Type B pancreatic cell (in vitro differentiated cells): ENCODE measurements around the gene AHDC1. TPM values are rescaled to one million over a fixed set of nuclear protein-coding genes. Genes with fewer than 3 reads are reported as not detected.
"Not testable (repeated sequence)": the region's sequence is repeated elsewhere in the genome, so short reads cannot be mapped to it uniquely, and the experiment has no call there.

Source experiments
- DNase-seq: peaks from one replicate; pipeline ENCODE4 v3.0.0; 2021; ENCODE audit warnings: mixed read lengths; ENCODE audit not compliant: unreplicated experiment; ENCODE audit errors: extremely low spot score
- H3K27ac Mint-ChIP-seq: 2 replicates; pipeline ENCODE4 v1.8.0; 2021; ENCODE audit warnings: mild to moderate bottlenecking, mixed read lengths
- H3K27me3 Mint-ChIP-seq: 2 replicates; pipeline ENCODE4 v1.8.0; 2021; ENCODE audit warnings: mixed read lengths
- H3K36me3 Mint-ChIP-seq: 2 replicates; pipeline ENCODE4 v1.8.0; 2021; ENCODE audit warnings: mixed read lengths
- H3K4me1 Mint-ChIP-seq: one replicate; pipeline ENCODE4 v1.8.0; 2021; ENCODE audit warnings: mixed read lengths; ENCODE audit not compliant: unreplicated experiment
- H3K4me3 Mint-ChIP-seq: 2 replicates; pipeline ENCODE4 v1.8.0; 2021; ENCODE audit warnings: mild to moderate bottlenecking, mixed read lengths
- H3K9me3 Mint-ChIP-seq: 2 replicates; pipeline ENCODE4 v1.8.0; 2021; ENCODE audit warnings: mixed read lengths
- total RNA-seq: library from RNA; stranded (reverse); gene quantifications from 2 replicates; pipeline ENCODE4 v1.2.1, GENCODE V29; 2021; ENCODE audit warnings: low replicate concordance
- TF ChIP-seq, protein P1 (sequence below): fragments of 200-600 bp; sonication (generic); conservative IDR thresholded peaks from 2 replicates; pipeline ENCODE4 v1.5.0; 2021; ENCODE audit warnings: antibody characterized with exemption, mild to moderate bottlenecking

AHDC1 gene
- total RNA-seq, 1 donor from 2014 or later: 61.0 TPM

DNA sequence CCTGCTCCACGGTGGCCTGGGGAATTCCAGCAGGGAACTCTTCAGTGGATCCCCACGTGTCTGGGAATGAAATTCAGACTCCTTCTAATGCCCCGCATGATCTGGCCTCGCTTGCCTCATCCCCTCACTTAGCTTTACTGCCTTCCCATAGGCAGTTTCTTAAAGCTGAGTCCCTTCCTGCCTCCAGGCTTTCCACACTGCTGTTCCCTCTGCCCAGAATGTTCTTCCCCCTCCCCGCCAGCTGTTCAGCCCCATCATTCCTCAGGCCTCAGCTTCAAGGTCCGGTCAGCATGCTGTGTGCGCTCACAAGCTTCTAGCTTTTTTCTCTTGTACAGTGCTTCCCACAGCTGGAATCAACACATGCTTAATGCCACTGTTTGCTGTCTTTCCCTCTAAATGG, 59.1 kb downstream of the AHDC1 start:
- Mint-ChIP-seq H3K36me3 (peaks cover 10% of the 10 kb centered on the region), H3K27me3 (no peaks in the 10 kb centered on the region), H3K9me3 (no peaks in the 10 kb centered on the region), H3K4me1 (peaks cover 31% of the 10 kb centered on the region), H3K27ac (peak overlapping the region; percentile 84), H3K4me3 (no peak overlapping the region)
- TF ChIP-seq, protein P1, sequence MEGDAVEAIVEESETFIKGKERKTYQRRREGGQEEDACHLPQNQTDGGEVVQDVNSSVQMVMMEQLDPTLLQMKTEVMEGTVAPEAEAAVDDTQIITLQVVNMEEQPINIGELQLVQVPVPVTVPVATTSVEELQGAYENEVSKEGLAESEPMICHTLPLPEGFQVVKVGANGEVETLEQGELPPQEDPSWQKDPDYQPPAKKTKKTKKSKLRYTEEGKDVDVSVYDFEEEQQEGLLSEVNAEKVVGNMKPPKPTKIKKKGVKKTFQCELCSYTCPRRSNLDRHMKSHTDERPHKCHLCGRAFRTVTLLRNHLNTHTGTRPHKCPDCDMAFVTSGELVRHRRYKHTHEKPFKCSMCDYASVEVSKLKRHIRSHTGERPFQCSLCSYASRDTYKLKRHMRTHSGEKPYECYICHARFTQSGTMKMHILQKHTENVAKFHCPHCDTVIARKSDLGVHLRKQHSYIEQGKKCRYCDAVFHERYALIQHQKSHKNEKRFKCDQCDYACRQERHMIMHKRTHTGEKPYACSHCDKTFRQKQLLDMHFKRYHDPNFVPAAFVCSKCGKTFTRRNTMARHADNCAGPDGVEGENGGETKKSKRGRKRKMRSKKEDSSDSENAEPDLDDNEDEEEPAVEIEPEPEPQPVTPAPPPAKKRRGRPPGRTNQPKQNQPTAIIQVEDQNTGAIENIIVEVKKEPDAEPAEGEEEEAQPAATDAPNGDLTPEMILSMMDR: no peak
- DNase-seq: no peak

DNA sequence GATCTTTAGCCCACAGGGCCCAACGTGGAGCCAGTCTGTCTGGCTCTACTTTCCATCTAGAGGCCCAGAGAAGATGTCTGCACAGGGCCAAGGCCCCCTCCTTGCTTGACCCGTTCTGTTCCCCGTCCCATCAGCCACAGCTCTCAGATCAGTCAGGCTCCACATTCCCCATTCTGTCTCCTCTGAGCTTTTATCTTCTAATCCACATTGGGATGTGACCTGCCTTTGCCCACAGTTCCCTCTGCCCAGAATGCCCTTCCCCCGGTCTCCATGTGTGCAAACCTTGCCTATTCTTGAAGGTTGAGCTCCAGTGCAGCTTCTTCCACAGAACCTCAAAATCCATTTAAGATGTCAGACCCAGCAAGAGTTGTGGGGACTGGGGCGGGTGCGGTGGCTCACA, 60.7 kb downstream of the AHDC1 start:
- DNase-seq: no peak
- Mint-ChIP-seq H3K27me3 (no peaks in the 10 kb centered on the region), H3K4me1 (peaks cover 34% of the 10 kb centered on the region), H3K27ac (peak overlapping the region; percentile 90), H3K36me3 (peaks cover 13% of the 10 kb centered on the region), H3K9me3 (no peaks in the 10 kb centered on the region), H3K4me3 (no peak overlapping the region)
- TF ChIP-seq, protein P1: no peak

DNA sequence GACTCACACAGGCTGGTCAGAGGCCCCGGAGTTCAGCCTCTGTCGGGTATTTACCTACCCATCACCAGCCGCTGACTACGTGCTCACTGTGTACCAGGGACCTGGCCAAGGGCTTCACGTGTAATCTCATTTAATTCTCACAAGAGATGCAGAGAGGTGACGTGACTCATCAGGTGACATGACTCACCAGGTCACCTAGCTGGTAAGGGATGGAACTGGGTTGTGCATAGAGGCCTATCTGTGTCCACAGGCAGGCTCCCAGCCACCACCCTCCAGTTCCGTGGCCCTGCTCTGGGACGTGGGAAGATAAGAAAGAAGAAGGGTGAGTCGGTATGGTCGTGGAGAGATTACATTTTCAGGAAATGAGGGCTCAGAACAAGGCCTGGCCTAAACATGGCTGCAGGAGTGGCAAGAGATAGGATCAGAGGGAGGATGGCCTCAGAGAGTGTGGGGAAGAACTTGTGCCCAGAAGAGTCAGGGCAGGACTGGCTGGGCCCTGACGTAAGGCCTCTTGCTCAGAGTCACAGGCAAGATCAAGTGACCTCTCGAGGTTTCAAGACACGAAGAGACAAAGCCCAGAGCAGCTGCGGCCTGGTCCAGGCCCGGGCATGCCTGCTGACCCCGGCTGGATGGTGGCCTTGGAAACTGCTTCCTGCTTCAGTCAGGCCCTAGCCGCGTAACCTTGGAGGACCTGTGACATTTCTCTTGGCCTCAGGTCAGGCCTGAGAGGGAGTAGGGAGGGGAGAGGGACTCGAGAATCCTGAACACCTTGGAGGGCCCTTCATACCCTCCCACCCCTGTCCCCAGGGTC, 61.3 kb downstream of the AHDC1 start:
- no peak for DNase-seq
- Mint-ChIP-seq H3K27ac (peak overlapping the region; percentile 90), H3K9me3 (no peaks in the 10 kb centered on the region), H3K36me3 (peaks cover 13% of the 10 kb centered on the region), H3K4me3 (peak overlapping the region; percentile 53), H3K4me1 (peaks cover 37% of the 10 kb centered on the region), H3K27me3 (no peaks in the 10 kb centered on the region)
- TF ChIP-seq, protein P1: no peak

DNA sequence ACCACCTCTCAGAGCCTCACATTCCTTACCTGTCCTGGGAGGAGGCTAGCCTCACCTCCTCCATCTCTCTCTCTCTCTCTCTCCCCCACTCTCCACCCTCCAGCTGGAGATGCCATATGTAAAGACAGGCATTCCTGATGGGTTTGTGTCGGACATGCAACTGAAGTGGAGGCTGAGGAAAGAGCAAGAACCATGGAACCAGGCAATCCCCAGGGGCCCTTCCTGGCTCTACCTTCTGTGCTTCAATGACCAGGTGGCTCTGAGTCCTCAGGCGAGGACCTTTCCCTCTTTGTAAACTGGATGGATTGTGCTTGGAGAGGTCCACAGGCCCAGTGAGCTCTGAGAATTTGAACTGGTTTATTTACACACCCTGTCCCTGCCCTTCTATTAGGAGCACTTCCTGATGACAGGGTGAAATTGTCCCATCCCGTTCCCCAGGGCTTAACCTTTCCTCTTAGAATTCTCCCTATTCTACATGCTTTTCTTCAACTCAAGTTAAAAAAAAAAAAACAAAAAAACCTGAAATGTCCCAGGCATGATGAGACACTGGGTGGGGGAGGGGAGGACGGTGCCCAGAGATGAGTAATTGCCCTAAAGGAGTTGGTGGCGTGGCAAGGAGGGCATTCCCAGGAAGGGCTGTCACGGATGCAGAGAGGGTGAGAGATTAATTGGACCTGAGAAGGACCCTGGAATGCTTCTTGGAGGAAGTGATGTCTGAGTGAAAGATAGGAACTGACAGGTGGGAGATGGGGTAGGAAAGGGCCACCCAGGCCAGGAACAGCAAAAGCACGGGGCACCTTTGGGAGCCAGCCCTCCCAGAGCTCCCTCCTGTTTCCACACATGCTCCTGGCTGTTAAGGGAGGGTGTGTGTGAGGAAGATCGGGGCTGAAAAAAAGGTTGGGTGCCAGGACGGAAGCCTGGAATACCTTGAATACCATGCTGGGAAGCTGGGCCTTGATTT, 63.8 kb downstream of the AHDC1 start:
- DNase-seq: no peak
- peak overlapping the region; percentile 53 for H3K4me3 Mint-ChIP-seq
- peak overlapping the region; percentile 76 for H3K27ac Mint-ChIP-seq
- TF ChIP-seq, protein P1: no peak
- H3K4me1 Mint-ChIP-seq: peaks cover 60% of the 10 kb centered on the region
- H3K36me3 Mint-ChIP-seq: peaks cover 13% of the 10 kb centered on the region
- no peaks in the 10 kb centered on the region for H3K9me3 Mint-ChIP-seq
- H3K27me3 Mint-ChIP-seq: no peaks in the 10 kb centered on the region

DNA sequence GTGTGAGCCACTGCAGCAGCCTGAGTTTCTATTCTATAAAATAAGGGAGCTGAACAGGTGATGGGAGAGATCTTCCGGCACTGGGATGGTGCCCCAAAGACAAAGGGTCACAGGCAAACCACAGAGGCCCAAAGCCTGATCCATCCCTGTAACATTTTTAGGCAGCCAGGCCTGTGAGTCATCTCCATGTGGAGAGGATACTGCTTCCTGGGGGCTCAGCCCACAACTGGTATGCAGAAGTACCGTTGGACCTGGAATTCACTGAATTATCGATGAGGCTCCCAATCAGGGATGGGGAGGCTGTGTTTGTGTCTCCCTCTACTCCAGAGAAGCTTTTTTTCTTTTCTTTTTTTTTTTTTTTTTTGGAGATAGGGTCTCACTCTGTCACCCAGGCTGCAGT, 65.2 kb downstream of the AHDC1 start:
- no peak overlapping the region for H3K4me3 Mint-ChIP-seq
- H3K4me1 Mint-ChIP-seq: peaks cover 52% of the 10 kb centered on the region
- TF ChIP-seq, protein P1: no peak
- H3K9me3 Mint-ChIP-seq: no peaks in the 10 kb centered on the region
- no peak for DNase-seq
- peak overlapping the region; percentile 8 for H3K27ac Mint-ChIP-seq
- no peaks in the 10 kb centered on the region for H3K27me3 Mint-ChIP-seq
- H3K36me3 Mint-ChIP-seq: peaks cover 13% of the 10 kb centered on the region

DNA sequence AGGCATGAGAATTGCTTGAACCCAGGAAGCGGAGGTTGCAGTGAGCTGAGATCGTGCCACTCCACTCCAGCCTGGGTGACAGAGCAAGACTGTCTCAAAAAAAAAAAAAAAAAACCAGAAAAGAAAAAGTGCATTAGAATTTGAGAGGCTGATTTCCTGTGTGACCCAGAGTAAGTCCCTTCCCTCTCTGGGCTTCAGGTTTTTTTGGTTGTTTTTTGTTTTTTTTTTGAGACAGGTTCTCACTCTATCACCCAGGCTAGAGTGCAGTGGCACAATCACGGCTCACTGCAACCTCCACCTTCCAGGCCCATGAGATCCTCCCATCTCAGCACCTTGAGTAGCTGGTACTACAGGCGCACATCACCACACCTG, 65.7 kb downstream of the AHDC1 start:
- peaks cover 16% of the 10 kb centered on the region for H3K36me3 Mint-ChIP-seq
- H3K4me1 Mint-ChIP-seq: peaks cover 54% of the 10 kb centered on the region
- H3K9me3 Mint-ChIP-seq, DNase-seq, H3K4me3 Mint-ChIP-seq, H3K27me3 Mint-ChIP-seq: not testable (repeated sequence)
- peak overlapping the region; percentile 8 for H3K27ac Mint-ChIP-seq
